GM12878 (cell line): ENCODE data around the gene DHX40. TPM values are rescaled to one million over a fixed set of nuclear protein-coding genes. Genes with fewer than 3 reads are reported as not detected.

Experiments used
- ATAC-seq: fragments of 200-7000 bp; cut with Tn5 transposase; 3 replicates; pipeline ENCODE4 v1.9.1; 2020; ENCODE audit warnings: mild to moderate bottlenecking, moderate library complexity
- BruUV-seq: library from RNA; stranded (reverse); fragments of 400-500 nt; replicated peaks from 2 replicates; lab custom pipeline; 2021; lab: Mats Ljungman, UMichigan
- CTCF ChIA-PET: fragments of 300-600 bp; sonication (Branson Sonifier 250); formaldehyde crosslinking; extraction: SDS; loops from one replicate; lab custom pipeline; 2021; ENCODE audit warnings: inconsistent platforms; lab: Yijun Ruan, JAX
- POLR2A ChIA-PET: fragments of 350-600 bp; formaldehyde crosslinking; extraction: SDS; loops from one replicate; lab custom pipeline; 2021; ENCODE audit warnings: inconsistent platforms; lab: Charles Lee
- RAD21 ChIA-PET: fragments of 300-600 bp; sonication (Branson Sonifier 250); formaldehyde crosslinking; loops from one replicate; lab custom pipeline; 2023; ENCODE audit warnings: antibody characterized with exemption; ENCODE audit not compliant: unreplicated experiment; lab: Charles Lee
- SMC1A ChIA-PET: fragments of 300-600 bp; sonication (Branson Sonifier 250); formaldehyde crosslinking; loops from one replicate; lab custom pipeline; 2023; ENCODE audit not compliant: unreplicated experiment, uncharacterized antibody; lab: Charles Lee
- DNase-seq: peaks from one replicate; pipeline ENCODE4 v3.0.0-alpha.2; 2011; ENCODE audit warnings: low read depth, low spot score
- FAIRE-seq: peaks from 3 replicates; lab custom pipeline; 2011; peaks lifted over from hg19 to GRCh38; lab: Jason Lieb, UNC
- H2AFZ ChIP-seq: 2 replicates; pipeline ENCODE4 v1.6.0; 2011; ENCODE audit warnings: low read depth, low read length, control low read depth; ENCODE audit not compliant: control insufficient read depth
- H3K27ac ChIP-seq: 2 replicates; pipeline ENCODE4 v1.5.1; 2011; ENCODE audit warnings: control low read depth; ENCODE audit not compliant: control insufficient read depth, insufficient read depth
- H3K27me3 ChIP-seq, 2 experiments: replicated peaks in 1 of 2; 2 replicates each; pipeline versions ENCODE4 v1.6.0 to v1.6.1; 2011; ENCODE audit warnings: low read length in 1 of 2; ENCODE audit not compliant: control insufficient read depth in 2 of 2, insufficient read depth in 2 of 2
- H3K36me3 ChIP-seq, 2 experiments: 2 replicates each; pipeline ENCODE4 v1.5.1; 2011; ENCODE audit warnings: low read length in 1 of 2; ENCODE audit not compliant: control insufficient read depth in 2 of 2, insufficient read depth in 2 of 2
- H3K4me1 ChIP-seq: 2 replicates; pipeline ENCODE4 v1.6.1; 2011; ENCODE audit warnings: mild to moderate bottlenecking, low read length, moderate library complexity, mixed read lengths; ENCODE audit not compliant: control insufficient read depth, insufficient read depth
- H3K4me2 ChIP-seq: 2 replicates; pipeline ENCODE4 v1.6.0; 2011; ENCODE audit warnings: control low read depth; ENCODE audit not compliant: control insufficient read depth, insufficient read depth
- H3K4me3 ChIP-seq: fragments of 200-600 bp; sonication (generic); 2 replicates; pipeline ENCODE4 v1.5.1; 2016
- H3K79me2 ChIP-seq: 2 replicates; pipeline ENCODE4 v1.6.0; 2011; ENCODE audit warnings: low read length; ENCODE audit not compliant: control insufficient read depth, insufficient read depth
- H3K9ac ChIP-seq: 2 replicates; pipeline ENCODE4 v1.8.0; 2011; ENCODE audit warnings: low read length, control low read depth, mixed read lengths; ENCODE audit not compliant: control insufficient read depth, insufficient read depth
- H3K9me3 ChIP-seq: replicated peaks from 3 replicates; pipeline ENCODE4 v1.5.1; 2011; ENCODE audit warnings: mild to moderate bottlenecking, low read length; ENCODE audit not compliant: control insufficient read depth, insufficient read depth
- H4K20me1 ChIP-seq: 2 replicates; pipeline ENCODE4 v1.6.0; 2011; ENCODE audit not compliant: control insufficient read depth, insufficient read depth
- CREB1 ChIP-seq: IDR thresholded peaks from 2 replicates; pipeline ENCODE4 v1.6.1; 2012; ENCODE audit warnings: low read depth, mild to moderate bottlenecking, inconsistent platforms
- JUNB ChIP-seq: IDR thresholded peaks from 2 replicates; pipeline ENCODE4 v1.6.1; 2016; ENCODE audit warnings: antibody characterized with exemption, mild to moderate bottlenecking
- KAT2A ChIP-seq: conservative IDR thresholded peaks from 2 replicates; pipeline ENCODE4 v1.6.1; 2011; ENCODE audit warnings: low read depth, low read length; ENCODE audit not compliant: control insufficient read depth
- PML ChIP-seq: IDR thresholded peaks from 2 replicates; pipeline ENCODE4 v1.6.1; 2012; ENCODE audit warnings: low read length, inconsistent platforms
- POU2F2 ChIP-seq: IDR thresholded peaks from 3 replicates; pipeline ENCODE4 v1.6.1; 2011; ENCODE audit warnings: low read depth, mild to moderate bottlenecking, low read length, borderline replicate concordance
- RAD21 ChIP-seq: IDR thresholded peaks from 2 replicates; pipeline ENCODE4 v1.6.1; 2011; ENCODE audit warnings: mild to moderate bottlenecking, low read depth, low read length, moderate library complexity; ENCODE audit not compliant: insufficient read depth
- ZZZ3 ChIP-seq: IDR thresholded peaks from 2 replicates; pipeline ENCODE4 v1.6.1; 2011; ENCODE audit warnings: low read depth; ENCODE audit not compliant: control insufficient read depth, insufficient read length
- WGBS: methylation state at CpG from one replicate; pipeline ENCODE4 v1.1.6; 2016; ENCODE audit warnings: low lambda C conversion rate; ENCODE audit not compliant: insufficient replicate concordance, insufficient coverage; ENCODE audit errors: missing lambda C conversion rate; 5-methylcytosine and 5-hydroxymethylcytosine counted together
- in situ Hi-C: fragments of 300-500 bp; cut with MboI; formaldehyde crosslinking; loops from 9 replicates; pipeline ENCODE4 v1.14.3; 2018; ENCODE audit warnings: mixed read lengths
- intact Hi-C: fragments of 100-400 bp; cut with micrococcal nuclease; formaldehyde crosslinking; loops from one replicate; pipeline ENCODE4 v1.14.2; 2022; ENCODE audit not compliant: unreplicated experiment
- polyA plus RNA-seq, 11 experiments: library from polyadenylated mRNA; depleted of rRNA in 4 of 11; unstranded in 6 of 11; stranded (reverse) in 5 of 11; fragments of >200 nt; fragmentation: Nextera tagmentation in 4 of 11; fragmentation: Illumina TruSeq in 1 of 11; extraction: Ambion mirVana in 4 of 11; extraction: Trizol in 1 of 11; gene quantifications; 1 replicate in 1 of 11; 2 replicates in 10 of 11; pipeline versions ENCODE4 v1.2.1 to v1.2.3, GENCODE V29; 2011 to 2016; ENCODE audit warnings: inconsistent platforms in 2 of 11, missing spikeins in 2 of 11, low read depth in 1 of 11
- total RNA-seq, 4 experiments: library from RNA; depleted of rRNA in 3 of 4; stranded (reverse); fragments of >200 nt in 3 of 4; fragmentation: Illumina TruSeq in 1 of 4; extraction: Trizol in 1 of 4; gene quantifications; 2 replicates each; pipeline versions ENCODE4 v1.2.1 to v1.2.3, GENCODE V29; 2013 to 2021
- TF ChIP-seq, protein P1 (sequence below): IDR thresholded peaks from 2 replicates; pipeline ENCODE4 v1.6.1; 2012; ENCODE audit warnings: improper control_type of control experiment, low read depth, low read length; ENCODE audit not compliant: insufficient replicate concordance
- TF ChIP-seq, protein P2 (sequence below): fragments of 450-650 bp; IDR thresholded peaks from 2 replicates; pipeline ENCODE4 v1.6.1; 2016; ENCODE audit warnings: mild to moderate bottlenecking
- TF ChIP-seq, protein P3 (sequence below): IDR thresholded peaks from 2 replicates; pipeline ENCODE4 v1.6.1; 2012; ENCODE audit warnings: low read length, inconsistent platforms

DHX40 gene
- total and polyA plus RNA-seq, 10 of the 15 experiments (the other 5 are each of a cell fraction or from before 2014, with no cell fraction given): 4.8 to 29.2 (median 12.0) TPM

DNA sequence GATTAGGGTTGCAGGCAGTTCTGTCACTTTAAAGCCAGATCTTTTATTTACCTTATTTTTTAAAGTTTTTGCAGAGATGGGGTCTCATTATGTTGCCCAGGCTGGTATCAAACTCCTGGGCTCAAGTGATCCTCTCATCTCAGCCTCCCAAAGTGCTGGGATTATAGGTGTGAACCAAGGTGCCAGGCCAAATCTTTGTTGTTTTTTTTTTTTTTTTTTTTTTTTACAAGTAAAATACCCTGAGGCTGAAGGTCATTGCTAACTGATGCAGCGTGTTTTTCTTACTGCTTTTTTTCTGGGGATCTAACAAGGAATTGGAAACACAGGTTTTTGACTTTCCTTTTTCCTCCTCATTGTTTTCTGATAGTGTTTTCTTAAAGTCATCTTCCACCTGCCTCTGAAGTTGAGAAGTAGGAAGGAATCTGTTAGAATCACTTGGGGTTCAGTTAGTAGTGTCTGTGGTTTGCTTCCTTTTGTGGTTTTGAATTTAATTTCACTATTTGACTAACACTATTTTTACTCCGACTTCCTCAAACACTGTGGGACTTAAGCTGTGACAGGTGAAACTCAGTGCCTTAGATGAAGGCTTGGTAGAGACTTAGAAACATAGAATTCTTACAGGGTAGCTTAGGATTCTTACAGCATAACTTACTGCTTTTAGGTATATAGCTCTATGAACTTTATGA, 76.5 kb downstream of the DHX40 start (continued):
- TF ChIP-seq, protein P1, sequence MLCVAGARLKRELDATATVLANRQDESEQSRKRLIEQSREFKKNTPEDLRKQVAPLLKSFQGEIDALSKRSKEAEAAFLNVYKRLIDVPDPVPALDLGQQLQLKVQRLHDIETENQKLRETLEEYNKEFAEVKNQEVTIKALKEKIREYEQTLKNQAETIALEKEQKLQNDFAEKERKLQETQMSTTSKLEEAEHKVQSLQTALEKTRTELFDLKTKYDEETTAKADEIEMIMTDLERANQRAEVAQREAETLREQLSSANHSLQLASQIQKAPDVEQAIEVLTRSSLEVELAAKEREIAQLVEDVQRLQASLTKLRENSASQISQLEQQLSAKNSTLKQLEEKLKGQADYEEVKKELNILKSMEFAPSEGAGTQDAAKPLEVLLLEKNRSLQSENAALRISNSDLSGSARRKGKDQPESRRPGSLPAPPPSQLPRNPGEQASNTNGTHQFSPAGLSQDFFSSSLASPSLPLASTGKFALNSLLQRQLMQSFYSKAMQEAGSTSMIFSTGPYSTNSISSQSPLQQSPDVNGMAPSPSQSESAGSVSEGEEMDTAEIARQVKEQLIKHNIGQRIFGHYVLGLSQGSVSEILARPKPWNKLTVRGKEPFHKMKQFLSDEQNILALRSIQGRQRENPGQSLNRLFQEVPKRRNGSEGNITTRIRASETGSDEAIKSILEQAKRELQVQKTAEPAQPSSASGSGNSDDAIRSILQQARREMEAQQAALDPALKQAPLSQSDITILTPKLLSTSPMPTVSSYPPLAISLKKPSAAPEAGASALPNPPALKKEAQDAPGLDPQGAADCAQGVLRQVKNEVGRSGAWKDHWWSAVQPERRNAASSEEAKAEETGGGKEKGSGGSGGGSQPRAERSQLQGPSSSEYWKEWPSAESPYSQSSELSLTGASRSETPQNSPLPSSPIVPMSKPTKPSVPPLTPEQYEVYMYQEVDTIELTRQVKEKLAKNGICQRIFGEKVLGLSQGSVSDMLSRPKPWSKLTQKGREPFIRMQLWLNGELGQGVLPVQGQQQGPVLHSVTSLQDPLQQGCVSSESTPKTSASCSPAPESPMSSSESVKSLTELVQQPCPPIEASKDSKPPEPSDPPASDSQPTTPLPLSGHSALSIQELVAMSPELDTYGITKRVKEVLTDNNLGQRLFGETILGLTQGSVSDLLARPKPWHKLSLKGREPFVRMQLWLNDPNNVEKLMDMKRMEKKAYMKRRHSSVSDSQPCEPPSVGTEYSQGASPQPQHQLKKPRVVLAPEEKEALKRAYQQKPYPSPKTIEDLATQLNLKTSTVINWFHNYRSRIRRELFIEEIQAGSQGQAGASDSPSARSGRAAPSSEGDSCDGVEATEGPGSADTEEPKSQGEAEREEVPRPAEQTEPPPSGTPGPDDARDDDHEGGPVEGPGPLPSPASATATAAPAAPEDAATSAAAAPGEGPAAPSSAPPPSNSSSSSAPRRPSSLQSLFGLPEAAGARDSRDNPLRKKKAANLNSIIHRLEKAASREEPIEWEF: no peak
- TF ChIP-seq, protein P2, sequence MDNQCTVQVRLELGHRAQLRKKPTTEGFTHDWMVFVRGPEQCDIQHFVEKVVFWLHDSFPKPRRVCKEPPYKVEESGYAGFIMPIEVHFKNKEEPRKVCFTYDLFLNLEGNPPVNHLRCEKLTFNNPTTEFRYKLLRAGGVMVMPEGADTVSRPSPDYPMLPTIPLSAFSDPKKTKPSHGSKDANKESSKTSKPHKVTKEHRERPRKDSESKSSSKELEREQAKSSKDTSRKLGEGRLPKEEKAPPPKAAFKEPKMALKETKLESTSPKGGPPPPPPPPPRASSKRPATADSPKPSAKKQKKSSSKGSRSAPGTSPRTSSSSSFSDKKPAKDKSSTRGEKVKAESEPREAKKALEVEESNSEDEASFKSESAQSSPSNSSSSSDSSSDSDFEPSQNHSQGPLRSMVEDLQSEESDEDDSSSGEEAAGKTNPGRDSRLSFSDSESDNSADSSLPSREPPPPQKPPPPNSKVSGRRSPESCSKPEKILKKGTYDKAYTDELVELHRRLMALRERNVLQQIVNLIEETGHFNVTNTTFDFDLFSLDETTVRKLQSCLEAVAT: peak; percentile 94
- TF ChIP-seq, all 136 proteins: peak for 34

DNA sequence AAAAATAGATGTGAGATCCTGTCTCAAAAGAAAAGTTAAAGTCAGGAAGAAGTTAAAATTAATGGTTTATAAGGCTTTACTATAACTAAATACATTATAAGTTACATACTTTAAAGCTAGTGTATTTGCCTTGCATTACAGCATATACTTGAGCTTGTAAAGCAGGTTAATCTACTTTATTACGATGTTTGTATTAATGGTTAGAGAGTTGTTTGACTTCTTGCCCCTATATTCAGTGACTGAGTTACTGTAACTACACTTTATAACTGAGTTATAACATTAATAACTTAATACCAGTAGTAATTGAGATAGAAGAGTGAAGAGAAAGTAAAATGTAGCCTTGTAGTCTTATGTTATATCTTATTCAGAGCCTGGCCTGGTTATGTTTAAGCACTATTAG, 77.2 kb downstream of the DHX40 start:
- ATAC-seq (no peak; the same call in 2 of the 3 replicates), DNase-seq (no peak), FAIRE-seq (no peak)
- Histone ChIP-seq H3K27me3 (no peaks in the 10 kb centered on the region), H3K27ac (no peak overlapping the region), H3K36me3 (peaks cover 0 to 32% of the 10 kb centered on the region in 2 experiments; a peak in 3 of 4 replicates), H3K9ac (no peak overlapping the region), H3K4me3 (0 out of 2 replicates have a peak overlapping the region, but pooled peaks have one; percentile 18), H4K20me1 (no peaks in the 10 kb centered on the region; the same call in 1 of the 2 replicates), H3K4me2 (peak overlapping the region; percentile 63)
- ChIA-PET SMC1A (interaction anchor here (0.6 to 4.9 kb wide), 12 partner anchors 10 to 370 kb away, joined by 3 to 27 read pairs (median 4); partner anchors contain the start of gene CLTC), CTCF (interaction anchor here (0.6 to 2.7 kb wide), 16 partner anchors 10 to 460 kb away, joined by 3 to 13 read pairs (median 4); partner anchors contain the start of gene CLTC)
- TF ChIP-seq, protein P3, sequence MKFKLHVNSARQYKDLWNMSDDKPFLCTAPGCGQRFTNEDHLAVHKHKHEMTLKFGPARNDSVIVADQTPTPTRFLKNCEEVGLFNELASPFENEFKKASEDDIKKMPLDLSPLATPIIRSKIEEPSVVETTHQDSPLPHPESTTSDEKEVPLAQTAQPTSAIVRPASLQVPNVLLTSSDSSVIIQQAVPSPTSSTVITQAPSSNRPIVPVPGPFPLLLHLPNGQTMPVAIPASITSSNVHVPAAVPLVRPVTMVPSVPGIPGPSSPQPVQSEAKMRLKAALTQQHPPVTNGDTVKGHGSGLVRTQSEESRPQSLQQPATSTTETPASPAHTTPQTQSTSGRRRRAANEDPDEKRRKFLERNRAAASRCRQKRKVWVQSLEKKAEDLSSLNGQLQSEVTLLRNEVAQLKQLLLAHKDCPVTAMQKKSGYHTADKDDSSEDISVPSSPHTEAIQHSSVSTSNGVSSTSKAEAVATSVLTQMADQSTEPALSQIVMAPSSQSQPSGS: no peak
- no peak for TF ChIP-seq CREB1
- no peak for TF ChIP-seq ZZZ3
- no peak for TF ChIP-seq RAD21
- TF ChIP-seq JUNB: no peak
- TF ChIP-seq KAT2A: no peak
- no peak for TF ChIP-seq PML
- no peak for TF ChIP-seq POU2F2
- TF ChIP-seq, all 136 proteins: peak for 0
- ChIA-PET RAD21 (interaction anchor here (0.9 to 3.8 kb wide), 6 partner anchors 15 to 120 kb away, joined by 3 to 43 read pairs (median 5); partner anchors contain the start of gene CLTC), POLR2A (interaction anchor here (0.6 to 12.3 kb wide), 5 partner anchors 12 to 115 kb away, joined by 3 to 111 read pairs (median 3); partner anchors contain the start of genes CLTC and DHX40)
- WGBS: 33% methylated on average over 1 of the region's 1 CpG
- no peaks in the 10 kb centered on the region for H3K9me3 ChIP-seq
- H2AFZ ChIP-seq: no peak overlapping the region
- intact Hi-C loops (no loop called here), in situ Hi-C loops (no loop called here)
- BruUV-seq: no TSS peak
- peaks cover 80% of the 10 kb centered on the region for H3K79me2 ChIP-seq
- peaks cover 22% of the 10 kb centered on the region for H3K4me1 ChIP-seq
